ENCODE data around the gene IL23A.

GRCh38 chr12:56338308-56339157, at the start of gene IL23A:
- TF ChIP-seq CTCF (IDR thresholded peaks at IDR 0.05) = no peak
- TF ChIP-seq POLR2A (IDR thresholded peaks at IDR 0.05) = peak; percentile 12
- TF ChIP-seq POLR2AphosphoS5 (IDR thresholded peaks at IDR 0.05) = no peak

Data from prostate gland (tissue), 2 donors.